Measurements from ENCODE around the gene NPC1. TPM values are rescaled to one million over a fixed set of nuclear protein-coding genes. Genes with fewer than 3 reads are reported as not detected.
"Not testable (repeated sequence)": the region's sequence is repeated elsewhere in the genome, so short reads cannot be mapped to it uniquely, and the experiment has no call there.

Gene NPC1
- total RNA-seq, 1 donor from 2014 or later = 30.2 TPM

- DNase-seq (ENCODE audit: low spot score in 2 of 2) (no peak), FAIRE-seq (no peak)
Observed at GRCh38 chr18:23578067-23578701, 8.1 kb downstream of the NPC1 start.

GRCh38 chr18:23577521-23577920 is 8.8 kb downstream of the NPC1 start:
- not testable (repeated sequence) for DNase-seq (ENCODE audit: low spot score in 2 of 2); FAIRE-seq

GRCh38 chr18:23575309-23575651 is 11.0 kb downstream of the NPC1 start:
- FAIRE-seq (no peak), DNase-seq (ENCODE audit: low spot score in 2 of 2) (no peak)

DNA sequence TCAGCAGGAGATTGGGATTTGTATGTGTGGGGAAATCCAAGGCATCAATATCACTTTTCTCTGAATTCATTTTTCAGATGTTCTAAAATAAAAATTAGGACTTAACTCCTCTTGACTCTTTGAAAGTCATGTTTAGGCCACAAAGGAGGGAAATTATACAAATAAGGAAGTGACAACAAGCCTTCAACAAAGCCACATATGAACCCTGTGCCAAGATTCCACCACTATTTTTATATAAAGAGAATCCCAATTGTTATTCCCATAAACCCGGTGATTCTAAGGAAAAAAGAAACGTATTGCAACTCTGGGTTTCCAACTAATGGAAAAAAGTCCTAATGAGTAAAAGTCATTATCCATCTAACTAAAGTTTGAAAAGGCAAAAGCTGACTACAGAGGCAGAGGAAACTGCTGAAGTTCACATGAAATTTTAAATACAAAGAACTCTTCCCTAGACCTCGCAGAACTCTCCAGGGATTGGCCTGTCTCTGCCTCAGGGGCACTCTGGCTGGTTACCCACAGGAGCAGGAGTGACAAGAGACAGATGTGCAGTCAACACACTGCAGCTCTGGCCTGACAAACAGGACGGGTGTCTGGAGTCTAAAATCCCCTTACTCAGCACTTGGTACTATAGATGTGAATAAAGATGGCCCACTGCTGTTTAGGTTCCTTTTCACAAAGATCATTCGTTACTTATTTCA is 11.5 kb downstream of the NPC1 start:
- no peak for FAIRE-seq
- no peak for DNase-seq (ENCODE audit: low spot score in 2 of 2)

DNA sequence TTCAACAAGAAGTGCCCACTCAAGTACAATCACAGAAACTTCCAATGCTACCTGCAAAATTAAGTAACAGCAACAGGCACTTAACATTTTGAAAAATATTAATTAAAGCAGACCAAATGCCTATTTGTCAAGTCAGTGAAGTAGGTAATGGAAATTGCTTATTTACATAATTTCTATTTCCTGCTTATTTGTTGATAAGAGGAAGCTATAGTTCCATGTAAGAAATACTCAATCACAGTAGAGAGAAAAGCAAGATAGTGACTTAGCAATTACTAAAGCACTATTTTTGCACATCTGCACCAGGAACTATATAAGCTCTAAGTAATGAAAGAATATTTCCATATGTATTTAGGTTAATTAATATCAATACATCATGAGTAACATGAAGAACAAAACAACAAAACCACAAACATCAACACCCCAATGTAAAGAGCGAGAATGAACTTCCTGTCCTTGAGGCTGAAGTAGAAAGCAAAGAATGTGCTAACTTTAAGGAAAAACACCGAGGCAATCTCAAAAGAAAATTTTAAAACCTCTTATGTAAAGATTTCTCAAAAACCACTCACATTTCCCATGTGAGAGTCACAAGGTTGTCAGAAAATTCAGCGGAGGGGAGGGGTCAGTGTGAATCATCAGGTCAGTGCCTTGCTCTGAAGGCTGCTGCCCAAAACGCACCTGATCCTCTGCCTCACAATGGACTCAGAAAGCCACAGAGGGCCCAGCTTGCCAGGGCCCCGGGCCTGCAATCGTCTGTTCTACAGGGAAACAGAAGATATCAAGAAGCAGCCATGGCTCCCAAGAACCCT is 12.5 kb downstream of the NPC1 start:
- FAIRE-seq (no peak), DNase-seq (ENCODE audit: low spot score in 2 of 2) (peak in 1 of 2 donors; percentile 28)

- DNase-seq (ENCODE audit: low spot score in 2 of 2) (no peak), FAIRE-seq (no peak)
Observed at GRCh38 chr18:23573020-23573419, 13.3 kb downstream of the NPC1 start.

- no peak for DNase-seq (ENCODE audit: low spot score in 2 of 2)
- no peak for FAIRE-seq
Observed at GRCh38 chr18:23572570-23572969, 13.7 kb downstream of the NPC1 start.

DNA sequence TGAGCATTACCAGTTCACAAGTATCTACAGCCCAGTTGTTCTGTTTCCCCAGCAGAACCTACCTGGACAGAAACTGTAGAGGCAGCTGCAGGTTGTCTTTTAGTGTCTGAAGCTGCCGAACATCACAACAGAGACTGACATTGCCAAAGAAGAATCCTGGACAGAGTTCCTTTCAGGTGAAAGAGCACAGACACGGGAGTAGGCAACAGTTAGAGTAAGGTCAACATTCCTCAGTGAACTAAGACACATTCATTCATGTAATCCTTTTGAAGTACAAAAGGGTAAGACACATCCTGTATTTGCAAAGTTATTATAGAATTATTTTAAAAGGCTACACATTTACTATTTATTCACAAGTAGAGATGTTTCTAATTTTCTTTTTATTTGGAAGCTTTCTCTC is 14.3 kb downstream of the NPC1 start:
- DNase-seq (ENCODE audit: low spot score in 2 of 2) (no peak), FAIRE-seq (no peak)

DNA sequence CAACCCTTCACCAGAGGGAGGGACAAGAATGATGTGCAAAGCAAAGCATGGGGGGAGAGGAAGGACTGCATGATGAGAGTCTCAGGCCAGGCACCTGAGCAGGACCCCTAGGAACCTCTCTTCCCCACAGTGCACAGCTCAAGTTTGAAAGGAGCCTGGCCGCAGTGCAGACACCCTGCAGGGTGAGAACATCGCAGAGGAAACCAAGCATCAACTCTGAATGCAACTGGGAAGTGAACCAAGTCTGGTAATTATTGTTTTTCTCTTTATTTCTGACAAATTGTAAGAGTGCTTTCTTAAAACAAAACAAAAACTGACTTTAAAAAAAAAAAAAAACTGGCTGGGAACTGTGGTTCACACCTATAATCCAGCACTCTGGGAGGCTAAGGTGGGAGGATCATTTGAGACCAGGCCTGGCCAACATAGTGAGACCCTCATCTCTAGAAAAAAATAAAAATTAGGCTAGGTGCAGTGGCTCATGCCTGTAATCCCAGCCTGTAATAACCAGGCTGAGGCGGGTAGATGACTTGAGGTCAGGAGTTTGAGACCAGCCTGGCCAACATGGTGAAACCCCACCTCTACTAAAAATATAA is 15.3 kb downstream of the NPC1 start:
- FAIRE-seq = no peak
- no peak for DNase-seq (ENCODE audit: low spot score in 2 of 2)

- DNase-seq (ENCODE audit: low spot score in 2 of 2) (no peak), FAIRE-seq (no peak)
Observed at GRCh38 chr18:23569299-23570063, 16.8 kb downstream of the NPC1 start.

GRCh38 chr18:23568281-23569138 is 17.8 kb downstream of the NPC1 start:
- DNase-seq (ENCODE audit: low spot score in 2 of 2) = no peak
- no peak for FAIRE-seq

DNA sequence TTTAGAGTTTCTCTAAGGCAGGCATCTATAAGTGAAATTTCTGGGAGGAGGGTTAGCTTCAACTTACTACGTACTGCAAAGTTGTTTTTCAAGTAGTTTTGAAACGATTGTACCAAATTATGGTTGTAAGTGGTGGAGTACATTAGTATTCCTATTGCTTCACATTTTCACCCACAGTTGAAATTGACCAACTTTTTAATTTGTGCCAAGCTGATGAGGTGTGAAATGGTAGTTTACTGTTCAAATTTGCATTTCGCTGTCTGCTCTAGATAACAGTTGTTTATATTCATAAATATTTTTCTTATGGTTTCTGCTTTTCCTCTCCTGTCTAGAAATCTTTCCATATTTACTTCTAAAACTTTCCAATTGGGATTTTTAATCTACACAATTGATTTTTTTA is 18.6 kb downstream of the NPC1 start:
- DNase-seq (ENCODE audit: low spot score in 2 of 2) (no peak), FAIRE-seq (no peak)

DNA sequence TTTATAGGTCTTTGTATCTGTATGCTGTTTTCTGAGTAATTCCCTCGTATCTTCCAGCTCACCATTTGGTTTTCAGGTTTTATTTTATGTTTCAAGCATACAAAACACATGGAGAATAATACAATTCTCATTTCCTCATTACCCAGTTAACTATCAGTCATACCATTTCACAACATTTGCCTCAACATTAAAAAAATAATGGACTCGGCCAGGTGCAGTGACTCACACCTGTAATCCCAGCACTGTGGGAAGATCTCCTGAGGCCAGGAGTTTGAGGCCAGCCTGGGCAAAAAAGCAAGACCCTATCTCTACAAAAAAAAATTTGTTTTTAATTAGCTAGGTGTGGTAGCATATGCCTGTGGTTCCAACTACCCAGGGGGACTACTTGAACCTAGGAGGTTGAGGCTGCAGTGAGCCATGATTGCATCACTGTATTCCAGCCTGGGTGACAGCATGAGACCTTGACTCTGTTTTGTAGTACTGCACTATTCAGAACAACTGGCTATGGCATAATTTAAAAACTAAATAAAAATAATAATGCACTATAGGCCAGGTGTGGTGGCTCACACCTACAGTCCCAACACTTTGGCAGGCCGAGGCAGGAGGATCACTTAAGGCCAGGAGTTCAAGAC is 20.3 kb downstream of the NPC1 start:
- no peak for FAIRE-seq

GRCh38 chr18:23563377-23564043 is 22.8 kb downstream of the NPC1 start:
- FAIRE-seq = no peak
- no peak for DNase-seq (ENCODE audit: low spot score in 2 of 2)

More for the DNA sequence above, 20.3 kb downstream of the NPC1 start:
- DNase-seq (ENCODE audit: low spot score in 2 of 2) = no peak

DNA sequence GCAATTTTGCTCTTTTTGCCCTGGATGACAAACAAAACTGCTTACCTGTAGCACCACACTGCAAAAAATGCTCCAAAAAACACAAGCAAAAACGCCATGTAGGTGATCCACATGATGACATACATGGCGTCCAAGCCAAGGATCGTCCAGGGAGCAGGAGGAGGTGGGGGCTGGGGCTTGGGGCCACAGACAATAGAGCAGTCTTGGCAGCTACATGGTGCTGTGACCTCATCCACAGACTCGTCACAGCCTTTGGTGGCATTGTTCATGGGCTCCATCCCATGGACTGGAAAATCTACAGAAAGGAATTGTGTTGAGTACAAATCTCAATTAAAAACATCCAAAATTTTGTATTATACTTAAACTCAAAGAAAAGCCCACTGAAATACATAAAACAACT is 26.1 kb downstream of the NPC1 start:
- DNase-seq (ENCODE audit: low spot score in 2 of 2) = peak in 1 of 2 donors; percentile 49
- no peak for FAIRE-seq

DNA sequence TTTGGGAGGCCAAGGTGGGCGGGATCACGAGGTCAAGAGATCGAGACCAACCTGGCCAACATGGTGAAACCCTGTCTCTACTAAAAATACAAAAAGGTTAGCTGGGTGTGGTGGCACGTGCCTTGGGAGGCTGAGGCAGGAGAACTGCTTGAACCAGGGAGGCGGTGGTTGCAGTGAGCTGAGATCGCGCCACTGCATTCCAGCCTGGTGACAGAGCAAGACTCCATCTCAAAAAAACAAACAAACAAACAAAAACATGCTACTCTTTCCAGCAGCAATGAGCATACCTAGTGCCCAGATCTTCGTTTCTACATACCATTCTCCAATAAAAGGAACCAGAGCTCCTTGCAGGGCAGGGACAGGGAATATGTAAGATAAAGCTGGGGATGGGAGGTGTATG is 28.8 kb downstream of the NPC1 start:
- not testable (repeated sequence) for FAIRE-seq; DNase-seq (ENCODE audit: low spot score in 2 of 2)

DNA sequence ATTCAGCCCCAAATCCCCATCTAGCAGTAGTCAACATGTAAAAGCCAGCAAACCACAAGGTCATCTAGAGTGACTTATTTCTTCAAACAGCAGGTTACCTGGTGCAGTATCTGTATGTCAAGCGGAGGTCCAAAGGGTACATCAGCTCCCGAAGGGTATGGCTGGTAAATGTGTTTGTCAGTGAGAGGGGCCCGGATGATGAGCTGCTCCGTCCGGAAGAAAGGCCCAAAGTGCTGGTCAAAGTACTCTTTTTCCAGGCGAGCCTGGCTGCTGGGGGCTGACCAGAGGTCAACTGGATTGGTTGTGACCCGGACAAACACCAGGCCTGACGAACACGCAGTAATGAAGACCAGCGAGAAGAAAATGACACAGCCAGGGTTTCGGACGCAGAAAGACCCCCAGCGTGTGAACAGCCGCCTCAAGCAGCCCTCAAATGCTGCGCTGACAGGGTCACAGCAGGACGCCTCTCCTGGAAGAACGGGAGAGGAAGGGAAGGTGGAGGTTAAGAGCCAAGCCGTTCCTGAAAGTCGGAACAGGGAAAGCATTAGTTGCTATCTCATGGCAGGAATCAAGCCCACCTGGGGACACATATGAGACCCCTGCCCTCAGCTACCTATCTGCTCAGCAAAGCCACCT is 30.0 kb downstream of the NPC1 start:
- no peak for DNase-seq (ENCODE audit: low spot score in 2 of 2)
- FAIRE-seq = no peak

GRCh38 chr18:23553887-23554286 is 32.4 kb downstream of the NPC1 start:
- no peak for FAIRE-seq
- no peak for DNase-seq (ENCODE audit: low spot score in 2 of 2)

Data from frontal cortex (tissue), 4 donors.